GM19324 (cell line): Measurements from ENCODE around the gene GRM1.

ENCODE experiments used
- ATAC-seq: cut with Tn5 transposase; IDR thresholded peaks from one replicate; pipeline ENCODE4 v1.9.1; 2021; ENCODE audit warnings: mild to moderate bottlenecking, moderate library complexity; ENCODE audit not compliant: unreplicated experiment, low FRiP score

The GRM1 gene

DNA sequence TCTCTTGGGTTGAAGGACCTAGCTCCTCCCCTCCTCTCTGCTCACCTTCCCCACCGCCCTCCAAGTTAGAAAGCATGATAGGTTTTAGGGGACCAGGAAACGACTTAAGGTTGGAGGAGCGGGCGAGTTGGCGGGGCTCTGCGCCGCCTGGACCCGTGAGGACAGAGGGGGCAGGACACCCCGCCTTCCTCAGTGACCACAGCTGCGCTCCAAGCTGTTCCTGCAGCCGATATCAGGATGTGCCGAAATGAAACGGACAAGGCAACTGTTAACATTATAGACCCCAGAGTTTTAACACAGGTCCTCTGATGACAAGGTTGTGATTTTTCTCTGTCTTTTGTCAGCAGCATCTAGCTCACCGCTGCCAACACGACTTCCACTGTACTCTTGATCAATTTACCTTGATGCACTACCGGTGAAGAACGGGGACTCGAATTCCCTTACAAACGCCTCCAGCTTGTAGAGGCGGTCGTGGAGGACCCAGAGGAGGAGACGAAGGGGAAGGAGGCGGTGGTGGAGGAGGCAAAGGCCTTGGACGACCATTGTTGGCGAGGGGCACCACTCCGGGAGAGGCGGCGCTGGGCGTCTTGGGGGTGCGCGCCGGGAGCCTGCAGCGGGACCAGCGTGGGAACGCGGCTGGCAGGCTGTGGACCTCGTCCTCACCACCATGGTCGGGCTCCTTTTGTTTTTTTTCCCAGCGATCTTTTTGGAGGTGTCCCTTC lies at the start of gene GRM1:
TSS of gene GRM1 (plus strand) at position 212 of the 722 bp plus-strand sequence. CDS start at position 668, 456 bp downstream.
- no peak for ATAC-seq

DNA sequence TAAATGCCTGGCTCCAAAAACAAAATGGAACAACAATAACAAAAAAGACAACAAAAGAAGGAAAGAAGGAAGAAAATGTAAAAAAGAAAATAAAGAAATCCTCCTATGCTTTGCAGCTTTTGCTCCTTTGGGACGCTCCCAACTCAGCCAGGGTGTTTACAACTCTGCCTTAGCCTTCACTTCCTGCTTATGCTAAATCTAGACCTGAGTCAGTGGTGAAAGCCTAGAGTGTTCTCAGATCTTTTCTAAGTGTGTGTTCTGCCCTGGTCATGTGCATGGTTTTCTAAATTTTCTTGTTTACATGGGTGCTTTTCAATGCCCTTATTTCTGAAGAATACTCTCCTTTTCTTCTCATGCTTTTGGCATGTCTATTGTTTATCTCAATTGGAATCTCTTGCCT lies 19.5 kb upstream of the GRM1 start:
- ATAC-seq, result no peak

DNA sequence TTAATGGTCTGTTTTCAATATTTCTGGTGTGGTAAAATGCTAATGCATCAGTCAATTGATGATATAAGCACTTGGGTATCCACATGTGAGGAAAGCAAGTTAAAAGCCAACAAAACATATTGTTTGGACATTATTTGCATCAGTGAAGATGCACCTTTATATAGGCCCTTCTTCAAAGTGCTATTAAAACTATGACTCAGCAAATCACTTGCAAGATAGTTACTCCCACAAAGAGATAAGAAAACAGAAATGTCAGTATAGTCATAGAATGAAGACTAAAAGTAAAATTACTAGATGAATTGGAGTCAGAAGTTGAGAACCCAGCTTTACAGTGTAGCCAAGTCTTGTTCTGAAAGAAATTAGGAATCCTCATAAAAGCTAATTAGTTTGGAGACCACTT lies 14.6 kb upstream of the GRM1 start:
- no peak for ATAC-seq

DNA sequence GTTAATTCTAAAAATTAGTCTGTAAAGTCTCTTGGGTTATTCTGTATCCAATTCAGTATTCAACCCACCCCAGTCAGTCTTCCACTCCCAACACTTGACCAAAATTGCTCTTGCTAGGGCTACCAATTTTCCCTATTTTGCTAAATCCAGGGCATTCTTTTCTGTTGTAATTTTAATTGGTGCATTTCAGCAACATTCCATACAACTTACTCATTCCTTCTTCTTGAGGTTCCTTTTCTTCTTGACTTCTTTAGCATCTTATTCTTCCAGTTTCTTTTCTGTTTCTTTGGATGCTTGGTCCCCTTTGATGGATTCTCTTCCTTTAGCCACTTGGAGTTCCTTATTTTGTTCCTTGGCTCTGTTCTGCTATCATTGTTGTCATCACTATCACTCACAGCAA lies 11.2 kb upstream of the GRM1 start:
- no peak for ATAC-seq

DNA sequence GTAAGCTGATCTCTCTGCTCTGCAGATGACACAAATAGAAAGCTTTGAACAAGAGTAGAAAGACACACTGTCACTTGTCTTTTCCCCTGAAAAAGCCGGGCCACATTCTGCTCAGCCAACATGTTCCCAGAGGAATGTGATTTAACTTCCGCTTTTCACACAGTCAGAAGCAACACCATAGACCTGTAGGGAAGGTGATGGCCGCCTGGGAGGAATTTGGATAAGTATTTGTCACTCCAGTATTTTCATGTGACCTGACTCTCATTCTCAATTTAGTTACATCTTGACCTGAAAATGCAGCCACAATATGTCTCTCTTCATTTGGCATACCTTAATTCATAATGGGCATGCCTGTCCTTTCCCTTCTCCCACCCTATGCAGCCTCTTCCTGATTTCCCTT lies 2.0 kb upstream of the GRM1 start:
- no peak for ATAC-seq

DNA sequence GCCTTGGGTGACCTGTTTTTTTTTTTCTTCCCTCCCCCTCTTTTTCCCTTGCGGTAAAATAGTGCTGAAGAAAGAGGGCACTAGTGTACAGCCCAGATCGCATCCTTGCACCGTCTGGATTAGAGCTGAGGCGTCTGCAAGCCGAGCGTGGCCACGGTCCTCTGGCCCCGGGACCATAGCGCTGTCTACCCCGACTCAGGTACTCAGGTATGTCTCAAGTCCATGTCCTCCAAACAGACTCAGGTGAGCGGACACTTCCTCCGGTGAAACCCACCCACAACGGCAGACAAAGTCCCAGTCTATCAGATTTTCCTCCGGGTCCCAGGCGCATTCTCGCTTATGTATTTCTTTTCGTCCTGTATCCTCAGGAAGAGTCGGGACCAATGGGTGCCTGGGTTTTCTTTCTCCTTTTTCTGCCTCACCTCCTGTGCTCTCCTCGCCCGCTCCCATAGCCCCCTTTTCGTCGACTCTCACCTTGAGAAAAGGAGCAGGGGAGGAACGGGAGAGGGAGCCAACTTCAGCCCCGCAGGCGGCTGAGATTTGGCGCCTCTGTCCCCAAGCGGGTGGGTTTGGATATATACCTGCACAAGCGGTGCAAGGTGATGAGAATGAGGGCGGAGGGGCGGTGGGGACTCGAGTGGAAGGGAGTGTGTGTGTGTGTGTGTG lies 1.1 kb upstream of the GRM1 start:
- ATAC-seq, result no peak

DNA sequence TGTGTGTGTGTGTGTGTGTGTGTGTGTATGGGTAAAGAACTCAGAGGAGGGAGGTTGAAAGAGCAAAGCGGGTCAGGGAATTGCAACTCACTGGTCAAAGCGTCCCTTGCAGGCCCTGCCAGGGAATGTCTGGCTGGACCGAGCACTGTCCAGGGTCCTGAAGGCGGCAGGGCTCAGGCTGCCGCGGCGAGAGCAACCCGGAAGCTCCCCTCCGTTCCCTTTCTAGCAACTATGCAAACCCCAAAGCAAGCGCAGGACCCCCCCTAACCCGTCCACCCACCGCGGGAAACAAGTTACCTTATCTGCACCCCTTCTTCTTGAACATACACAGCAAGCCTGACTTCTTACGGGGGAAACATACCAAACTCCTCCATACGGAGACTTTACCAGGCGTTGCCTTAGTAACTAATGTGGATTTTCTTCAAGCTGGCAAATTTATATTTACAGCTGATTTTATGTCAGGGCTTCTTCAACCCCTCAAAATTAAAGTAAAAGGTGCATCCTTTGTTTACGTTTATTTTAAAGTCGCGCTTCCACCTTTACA lies 538 bp upstream of the GRM1 start:
- peak; percentile 77 for ATAC-seq

DNA sequence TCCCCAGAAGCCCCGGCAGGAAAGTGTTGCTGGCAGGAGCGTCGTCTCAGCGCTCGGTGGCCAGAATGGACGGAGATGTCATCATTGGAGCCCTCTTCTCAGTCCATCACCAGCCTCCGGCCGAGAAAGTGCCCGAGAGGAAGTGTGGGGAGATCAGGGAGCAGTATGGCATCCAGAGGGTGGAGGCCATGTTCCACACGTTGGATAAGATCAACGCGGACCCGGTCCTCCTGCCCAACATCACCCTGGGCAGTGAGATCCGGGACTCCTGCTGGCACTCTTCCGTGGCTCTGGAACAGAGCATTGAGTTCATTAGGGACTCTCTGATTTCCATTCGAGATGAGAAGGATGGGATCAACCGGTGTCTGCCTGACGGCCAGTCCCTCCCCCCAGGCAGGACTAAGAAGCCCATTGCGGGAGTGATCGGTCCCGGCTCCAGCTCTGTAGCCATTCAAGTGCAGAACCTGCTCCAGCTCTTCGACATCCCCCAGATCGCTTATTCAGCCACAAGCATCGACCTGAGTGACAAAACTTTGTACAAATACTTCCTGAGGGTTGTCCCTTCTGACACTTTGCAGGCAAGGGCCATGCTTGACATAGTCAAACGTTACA lies 817 bp downstream of the GRM1 start:
- ATAC-seq, result no peak

DNA sequence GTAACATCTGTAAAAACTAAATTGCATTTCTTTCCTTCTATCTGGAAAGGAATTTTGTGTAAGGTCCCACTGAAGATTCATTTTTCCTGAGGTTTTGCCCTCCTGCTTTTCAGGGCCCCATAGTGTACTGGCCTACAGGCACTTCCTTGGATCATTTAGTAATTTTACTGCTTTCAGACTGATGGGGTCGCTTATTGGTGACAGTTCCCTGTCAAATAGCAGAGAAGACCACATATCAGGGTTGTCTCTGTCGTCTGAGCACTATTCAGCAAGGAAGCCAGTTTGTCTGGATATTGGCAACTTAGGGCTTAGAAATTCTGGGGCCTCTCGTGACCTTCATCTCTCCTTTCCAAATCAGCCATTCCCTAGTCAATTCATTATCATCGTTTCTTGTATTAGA lies 3.5 kb downstream of the GRM1 start:
- ATAC-seq, result no peak

DNA sequence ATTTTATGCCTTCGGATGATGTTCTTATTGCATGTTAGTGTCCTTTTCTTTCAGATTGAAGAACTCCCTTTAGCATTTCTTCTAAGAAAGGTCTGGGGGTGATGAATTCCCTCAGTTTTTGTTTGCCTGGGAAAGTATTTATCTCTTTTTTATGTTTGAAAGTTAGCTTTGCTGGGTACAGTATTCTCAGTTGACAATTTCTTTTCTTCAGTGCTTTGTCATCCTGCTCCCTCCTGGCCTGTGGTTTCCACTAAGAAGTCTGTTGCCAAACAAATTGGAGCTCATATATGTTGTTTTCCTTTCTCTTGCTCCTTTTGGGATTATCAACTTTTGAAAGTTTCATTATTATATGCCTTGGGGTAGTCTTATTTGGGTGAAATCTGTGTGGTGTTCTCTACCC lies 11.5 kb downstream of the GRM1 start:
- ATAC-seq, result no peak

DNA sequence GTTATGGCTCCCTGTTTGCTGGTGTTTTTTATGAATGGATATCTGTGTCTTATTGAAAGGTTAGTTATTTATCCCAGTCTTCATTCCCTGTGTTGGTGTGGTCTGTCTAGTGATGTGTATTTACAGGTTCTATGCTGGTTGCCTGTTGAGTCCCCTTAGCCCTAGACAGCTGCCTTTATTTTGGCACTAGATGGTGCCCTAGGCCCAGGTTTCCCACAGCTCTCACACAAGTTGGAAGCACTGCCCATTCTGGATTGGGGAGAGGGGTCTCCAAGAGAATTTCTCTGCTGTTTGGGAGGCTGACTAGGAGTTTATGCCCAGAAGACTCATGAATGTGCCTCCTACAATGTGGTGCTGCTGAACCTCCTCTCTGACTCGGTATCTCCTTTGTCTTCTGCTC lies 12.4 kb downstream of the GRM1 start:
- no peak for ATAC-seq

DNA sequence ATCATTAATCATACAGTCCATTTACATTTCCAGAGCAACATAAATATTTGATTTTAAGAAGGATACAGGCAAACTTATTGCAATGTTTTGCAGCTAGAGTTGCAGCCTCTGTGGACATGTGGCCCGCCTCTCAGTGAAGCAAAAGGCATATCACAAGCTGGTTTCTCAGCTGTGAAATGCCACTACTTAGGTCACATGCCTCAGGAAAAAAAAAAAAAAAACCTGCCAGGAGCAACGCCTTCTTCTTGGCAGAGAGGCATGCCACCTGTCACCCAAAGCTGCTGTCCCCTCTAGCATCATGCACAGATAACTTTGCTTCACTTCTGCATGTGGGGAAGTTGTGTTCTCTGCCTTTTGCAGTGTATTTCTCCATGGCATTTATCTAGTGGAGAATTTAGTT lies 18.5 kb downstream of the GRM1 start:
- ATAC-seq, result no peak

DNA sequence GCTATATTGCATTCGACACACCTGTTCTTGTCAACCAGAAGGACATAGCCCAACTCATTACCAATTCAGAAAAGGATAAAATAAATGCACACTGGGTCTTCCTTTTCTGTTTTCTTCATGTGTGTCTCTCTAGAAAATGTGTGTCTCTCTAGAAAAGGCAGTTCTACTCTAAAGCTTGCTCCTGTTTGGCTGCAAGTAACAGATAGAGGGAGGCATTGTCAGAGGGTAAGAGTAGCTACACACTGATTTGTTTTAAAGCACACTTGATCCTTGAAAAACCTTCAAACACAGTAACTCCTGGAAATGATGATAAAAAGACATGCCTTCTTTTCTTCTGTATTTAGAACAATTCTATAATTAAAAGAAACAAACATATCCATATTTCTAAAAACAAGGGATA lies 21.3 kb downstream of the GRM1 start:
- no peak for ATAC-seq

DNA sequence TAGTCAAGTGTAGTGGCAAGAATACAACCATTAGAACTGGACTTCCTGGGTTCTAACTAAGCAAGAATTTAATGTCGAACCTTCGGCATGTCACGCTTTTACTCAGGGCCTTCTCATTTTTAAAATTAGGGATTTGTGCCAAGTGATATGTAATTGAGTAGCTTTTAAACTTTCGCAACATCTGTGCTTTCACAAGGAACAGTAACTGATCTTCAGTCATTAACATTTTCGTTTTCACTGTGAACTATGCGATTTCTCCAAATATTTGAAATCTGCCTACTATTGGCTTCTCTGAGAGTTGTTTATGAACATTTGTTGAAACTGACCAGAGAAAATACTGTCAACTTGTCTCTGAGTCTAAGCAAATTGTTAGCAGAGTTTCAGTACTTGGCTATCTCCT lies 27.6 kb downstream of the GRM1 start:
- no peak for ATAC-seq

DNA sequence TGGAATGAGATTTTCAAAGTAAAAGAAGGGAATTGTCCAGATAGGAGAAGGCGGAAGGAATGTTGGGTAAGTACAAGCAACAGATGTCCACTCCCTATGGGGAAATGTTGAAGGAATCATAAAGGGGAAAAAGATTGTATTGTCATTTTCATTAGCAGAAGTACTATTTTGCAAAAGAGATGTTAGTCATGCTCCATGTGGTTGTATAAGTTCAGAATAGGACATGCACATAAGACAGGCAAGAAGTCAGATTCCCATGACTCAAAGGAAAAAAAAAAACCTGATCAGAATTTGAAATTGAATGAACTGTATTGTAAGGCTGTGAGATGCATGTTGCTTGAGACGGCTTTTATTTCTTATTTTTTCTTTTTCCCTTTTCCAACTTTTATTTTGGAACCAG lies 36.8 kb downstream of the GRM1 start:
- no peak for ATAC-seq

DNA sequence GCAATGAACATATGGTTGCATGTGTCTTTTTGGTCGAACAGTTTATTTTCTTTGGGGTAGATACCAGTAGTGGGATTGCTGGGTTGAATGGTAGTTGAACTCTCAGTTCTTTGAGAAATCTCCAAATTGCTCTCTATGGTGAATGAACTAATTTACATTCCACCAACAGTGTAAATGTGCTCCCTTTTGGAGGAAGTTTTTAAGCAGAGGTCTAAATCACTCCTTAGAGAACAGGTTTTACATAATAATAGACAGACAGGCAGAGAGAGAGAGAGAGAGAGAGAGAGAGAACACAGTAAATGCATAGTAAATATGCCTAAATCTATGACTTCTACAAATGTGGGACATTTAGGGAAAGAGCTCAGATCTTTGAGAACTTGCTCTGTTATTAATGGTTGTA lies 37.6 kb downstream of the GRM1 start:
- ATAC-seq, result no peak

DNA sequence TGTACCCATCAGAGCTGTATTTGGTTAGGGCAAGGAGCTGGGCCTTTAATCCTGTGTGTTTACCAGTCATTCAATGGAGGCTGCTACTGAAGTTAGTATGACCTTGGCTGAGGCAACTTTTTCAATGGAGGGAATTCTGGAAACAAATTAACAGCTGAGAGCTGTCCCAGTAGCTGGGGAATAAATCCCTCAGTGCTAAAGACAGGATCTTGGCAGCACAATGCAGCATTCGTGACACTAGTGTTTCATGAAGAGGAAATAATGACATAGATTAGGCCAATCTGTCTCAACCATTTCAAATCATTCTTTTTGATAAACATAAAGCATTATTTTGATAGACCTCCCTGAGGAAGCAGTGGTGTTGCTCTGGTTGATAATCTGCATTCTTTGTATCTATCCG lies 42.9 kb downstream of the GRM1 start:
- ATAC-seq, result no peak

DNA sequence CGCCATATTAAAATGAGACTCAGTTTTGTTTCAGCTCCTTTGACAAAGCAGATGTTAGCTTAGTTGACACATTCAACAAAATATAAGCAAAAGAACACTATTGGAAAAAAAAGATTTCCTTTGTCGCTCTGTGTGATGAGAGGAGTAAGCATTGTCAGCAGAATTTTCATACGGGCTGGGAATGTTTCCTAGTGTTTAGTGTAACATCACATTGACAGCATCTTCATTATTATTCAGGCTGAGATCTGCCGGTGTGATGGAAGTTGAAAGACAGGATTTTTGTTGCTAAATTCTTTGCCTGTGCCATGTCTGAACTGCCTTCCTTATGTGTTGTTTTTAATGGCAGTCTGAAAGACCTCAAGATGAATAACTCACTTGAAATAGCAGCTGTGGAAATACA lies 49.1 kb downstream of the GRM1 start:
- ATAC-seq, result no peak

DNA sequence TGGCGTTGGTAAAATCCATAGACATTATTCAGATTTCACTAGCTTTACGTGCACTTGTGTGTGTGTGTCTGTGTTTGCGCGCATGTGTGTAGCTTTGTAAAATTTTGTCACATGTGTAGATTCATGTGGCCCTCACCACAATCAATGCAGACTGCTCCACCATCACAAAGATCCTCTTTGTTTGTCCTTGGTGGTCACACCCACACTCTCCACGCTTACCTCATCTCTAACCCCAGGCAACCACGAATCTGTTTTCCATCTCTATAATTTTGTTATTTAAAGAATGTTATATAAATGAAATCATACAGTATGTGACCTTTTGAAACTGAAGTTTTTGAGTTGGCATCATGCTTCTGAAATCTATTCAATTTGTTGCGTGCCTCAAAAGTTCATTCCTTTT lies 58.5 kb downstream of the GRM1 start:
- ATAC-seq, result no peak

DNA sequence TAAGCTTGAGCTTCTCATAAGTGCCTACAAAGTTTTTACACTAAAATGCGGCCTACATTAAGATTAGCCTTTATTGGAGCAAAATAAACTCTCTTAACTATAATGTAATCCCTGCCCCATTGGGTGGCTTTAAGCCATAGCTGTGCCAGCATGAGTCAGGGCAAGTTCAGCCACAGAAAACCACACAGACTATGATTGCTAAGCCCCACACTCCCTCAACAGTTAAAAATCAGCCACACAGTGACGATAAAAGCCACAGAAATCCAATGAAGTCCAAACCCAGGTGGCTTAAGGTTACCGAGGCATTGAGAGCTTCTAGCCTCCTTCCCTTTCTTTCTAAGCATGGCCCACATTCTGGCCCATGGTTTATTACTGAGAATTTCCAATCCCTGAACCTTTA lies 61.6 kb downstream of the GRM1 start:
- no peak for ATAC-seq

DNA sequence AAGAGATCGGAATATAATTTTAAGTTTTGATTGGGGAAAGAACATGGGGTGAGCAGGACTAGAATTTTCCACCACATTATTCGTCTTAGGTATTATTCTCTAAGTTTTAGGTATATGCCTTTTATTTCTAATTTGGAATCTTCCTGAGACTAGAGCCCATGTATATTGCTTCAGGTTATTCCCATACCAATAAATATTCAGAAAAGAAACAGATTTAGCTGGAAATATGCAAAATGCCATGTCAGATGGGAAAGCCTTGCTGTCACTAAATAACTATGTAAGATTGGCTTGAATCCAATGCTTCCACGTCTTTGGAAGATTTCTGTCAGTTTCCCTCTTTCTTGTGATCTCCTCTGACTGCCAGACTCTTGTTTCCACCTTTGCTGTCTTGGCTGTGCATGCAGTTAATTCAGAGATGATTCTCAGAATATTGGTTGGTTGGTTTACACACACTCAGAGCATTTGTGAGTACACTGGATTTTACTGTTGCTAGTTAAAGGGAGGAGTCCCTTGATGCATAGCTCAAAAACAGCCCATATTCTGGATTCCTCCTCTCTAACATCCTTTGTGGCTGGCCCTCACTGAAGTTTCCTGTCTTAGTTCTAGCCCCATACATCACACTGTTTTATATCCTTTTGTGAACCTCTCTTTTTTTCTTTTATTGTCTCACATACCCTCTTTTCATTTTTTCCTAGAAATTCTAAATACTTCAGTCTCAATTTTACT lies 64.3 kb downstream of the GRM1 start:
- ATAC-seq, result no peak
